HCT116 (cell line): ENCODE data around the gene RNF114. TPM values are rescaled to one million over a fixed set of nuclear protein-coding genes. Genes with fewer than 3 reads are reported as not detected.

ENCODE experiments used
- ATAC-seq: fragments of 200-7000 bp; cut with Tn5 transposase; 2 replicates; pipeline ENCODE4 v1.9.1; 2020; ENCODE audit warnings: mild to moderate bottlenecking, moderate library complexity
- BruUV-seq: library from RNA; stranded (reverse); fragments of 400-500 nt; replicated peaks from 2 replicates; lab custom pipeline; 2021; lab: Mats Ljungman, UMichigan
- CTCF ChIA-PET: fragments of 300-600 bp; sonication (Branson Sonifier 250); formaldehyde crosslinking; loops from one replicate; lab custom pipeline; 2021; ENCODE audit warnings: antibody characterized with exemption; lab: Charles Lee
- POLR2A ChIA-PET: fragments of 300-600, 350-600 bp; sonication (Branson Sonifier 250); formaldehyde crosslinking; loops from one replicate; lab custom pipeline; 2021; ENCODE audit warnings: antibody characterized with exemption; lab: Charles Lee
- RAD21 ChIA-PET, 2 experiments: fragments of 300-600 bp; sonication (Branson Sonifier 250); formaldehyde crosslinking; loops; one replicate each; lab custom pipeline; 2023; ENCODE audit warnings: low total read pairs in 2 of 2; ENCODE audit not compliant: uncharacterized antibody in 2 of 2, unreplicated experiment in 2 of 2, low non-redundant PET in 1 of 2; lab: Charles Lee
- DNase-seq: peaks from one replicate; pipeline ENCODE4 v3.0.0-alpha.2; 2010; ENCODE audit warnings: low read depth, low spot score
- H2AFZ ChIP-seq: fragments of 200-600 bp; shearing (Covaris generic), sonication (generic); 2 replicates; pipeline ENCODE4 v1.6.1; 2017; ENCODE audit warnings: low read depth, mixed run types, mixed read lengths, antibody characterized with exemption, low read length; ENCODE audit not compliant: poor library complexity, severe bottlenecking
- H3K27ac ChIP-seq: 2 replicates; pipeline ENCODE4 v1.5.1; 2012; ENCODE audit warnings: low read depth, low read length
- H3K27me3 ChIP-seq: fragments of 200-600 bp; sonication (generic); 2 replicates; pipeline ENCODE4 v1.6.1; 2016; ENCODE audit warnings: mixed run types, low read length, mixed read lengths; ENCODE audit not compliant: insufficient read depth
- H3K36me3 ChIP-seq, 2 experiments: fragments of 200-500 bp in 1 of 2; fragments of 200-600 bp in 1 of 2; sonication (Bioruptor generic) in 1 of 2; sonication (generic) in 1 of 2; 2 replicates each; pipeline versions ENCODE4 v1.5.1 to v1.6.1; 2014 to 2016; ENCODE audit warnings: low read length in 2 of 2, inconsistent platforms in 1 of 2, mixed read lengths in 1 of 2, mixed run types in 1 of 2; ENCODE audit not compliant: insufficient read depth in 2 of 2, control insufficient read depth in 1 of 2
- H3K4me1 ChIP-seq, 2 experiments: fragments of 200-600 bp in 1 of 2; sonication (generic) in 1 of 2; 2 replicates each; pipeline versions ENCODE4 v1.5.1 to v1.6.1; 2012 to 2017; ENCODE audit warnings: low read length in 2 of 2, inconsistent platforms in 1 of 2, mild to moderate bottlenecking in 1 of 2, mixed read lengths in 1 of 2, mixed run types in 1 of 2, moderate library complexity in 1 of 2; ENCODE audit not compliant: insufficient read depth in 2 of 2, control insufficient read depth in 1 of 2
- H3K4me2 ChIP-seq: fragments of 200-600 bp; sonication (generic); 2 replicates; pipeline ENCODE4 v1.6.1; 2017; ENCODE audit warnings: mixed run types, low read length, mixed read lengths
- H3K4me3 ChIP-seq, 2 experiments: fragments of 200-600 bp in 1 of 2; sonication (generic) in 1 of 2; replicated peaks in 1 of 2; 2 replicates each; pipeline ENCODE4 v1.5.1; 2011 to 2016; ENCODE audit warnings: low read length in 2 of 2, control low read depth in 1 of 2, low read depth in 1 of 2, mild to moderate bottlenecking in 1 of 2, mixed read lengths in 1 of 2, mixed run types in 1 of 2
- H3K79me2 ChIP-seq: fragments of 200-600 bp; sonication (generic); 2 replicates; pipeline ENCODE4 v1.6.1; 2017; ENCODE audit warnings: mild to moderate bottlenecking, mixed run types, low read length, moderate library complexity, mixed read lengths; ENCODE audit not compliant: insufficient read depth
- H3K9ac ChIP-seq: fragments of 200-600 bp; sonication (generic); 2 replicates; pipeline ENCODE4 v1.6.1; 2016; ENCODE audit warnings: low read length, mixed read lengths
- H3K9me2 ChIP-seq: fragments of 200-600 bp; sonication (generic), shearing (Covaris generic); 2 replicates; pipeline ENCODE4 v1.6.1; 2017; ENCODE audit warnings: mixed run types, mild to moderate bottlenecking, moderate library complexity; ENCODE audit not compliant: insufficient read depth
- H3K9me3 ChIP-seq, 2 experiments: fragments of 200-500 bp in 1 of 2; fragments of 200-600 bp in 1 of 2; sonication (Bioruptor generic) in 1 of 2; sonication (generic) in 1 of 2; 2 replicates each; pipeline ENCODE4 v1.6.1; 2014 to 2017; ENCODE audit warnings: low read length in 2 of 2, mixed read lengths in 2 of 2, inconsistent platforms in 1 of 2, low read depth in 1 of 2, mild to moderate bottlenecking in 1 of 2, mixed run types in 1 of 2, moderate library complexity in 1 of 2; ENCODE audit not compliant: control insufficient read depth in 1 of 2, insufficient read depth in 1 of 2
- H4K20me1 ChIP-seq: fragments of 200-600 bp; sonication (generic), shearing (Covaris generic); 2 replicates; pipeline ENCODE4 v1.6.1; 2017; ENCODE audit warnings: mixed run types, mild to moderate bottlenecking, moderate library complexity; ENCODE audit not compliant: insufficient read depth
- EZH2 ChIP-seq: fragments of 200-600 bp; sonication (generic); IDR thresholded peaks from 2 replicates; pipeline ENCODE4 v1.6.1; 2017; ENCODE audit warnings: antibody characterized with exemption, mixed run types
- SIN3A ChIP-seq: IDR thresholded peaks from 2 replicates; pipeline ENCODE4 v1.6.1; 2012; ENCODE audit warnings: low read depth
- SP1 ChIP-seq: IDR thresholded peaks from 2 replicates; pipeline ENCODE4 v1.6.1; 2012; ENCODE audit warnings: low read depth
- TCF7L2 ChIP-seq: IDR thresholded peaks from 2 replicates; pipeline ENCODE4 v1.7.0; 2011; ENCODE audit warnings: borderline replicate concordance, inconsistent platforms; ENCODE audit not compliant: insufficient read depth, insufficient read length; ENCODE audit errors: extremely low read depth
- ZNF274 ChIP-seq: fragments of 200-500 bp; sonication (Bioruptor generic); IDR thresholded peaks from 2 replicates; pipeline ENCODE4 v1.6.1; 2014; ENCODE audit warnings: mild to moderate bottlenecking, low read depth, low read length, inconsistent platforms
- intact Hi-C: fragments of 100-400 bp; cut with micrococcal nuclease; formaldehyde crosslinking; loops from 2 replicates; pipeline ENCODE4 v1.10.0; 2022
- total RNA-seq: library from RNA; stranded (reverse); gene quantifications from one replicate; pipeline ENCODE4 v1.2.1, GENCODE V29; 2021; ENCODE audit not compliant: unreplicated experiment
- TF ChIP-seq, protein P1 (sequence below): IDR thresholded peaks from 2 replicates; pipeline ENCODE4 v1.6.1; 2012; ENCODE audit warnings: low read depth

RNF114 gene
- total RNA-seq, 1 experiment from 2014 or later = 66.8 TPM

- TF ChIP-seq, protein P1, sequence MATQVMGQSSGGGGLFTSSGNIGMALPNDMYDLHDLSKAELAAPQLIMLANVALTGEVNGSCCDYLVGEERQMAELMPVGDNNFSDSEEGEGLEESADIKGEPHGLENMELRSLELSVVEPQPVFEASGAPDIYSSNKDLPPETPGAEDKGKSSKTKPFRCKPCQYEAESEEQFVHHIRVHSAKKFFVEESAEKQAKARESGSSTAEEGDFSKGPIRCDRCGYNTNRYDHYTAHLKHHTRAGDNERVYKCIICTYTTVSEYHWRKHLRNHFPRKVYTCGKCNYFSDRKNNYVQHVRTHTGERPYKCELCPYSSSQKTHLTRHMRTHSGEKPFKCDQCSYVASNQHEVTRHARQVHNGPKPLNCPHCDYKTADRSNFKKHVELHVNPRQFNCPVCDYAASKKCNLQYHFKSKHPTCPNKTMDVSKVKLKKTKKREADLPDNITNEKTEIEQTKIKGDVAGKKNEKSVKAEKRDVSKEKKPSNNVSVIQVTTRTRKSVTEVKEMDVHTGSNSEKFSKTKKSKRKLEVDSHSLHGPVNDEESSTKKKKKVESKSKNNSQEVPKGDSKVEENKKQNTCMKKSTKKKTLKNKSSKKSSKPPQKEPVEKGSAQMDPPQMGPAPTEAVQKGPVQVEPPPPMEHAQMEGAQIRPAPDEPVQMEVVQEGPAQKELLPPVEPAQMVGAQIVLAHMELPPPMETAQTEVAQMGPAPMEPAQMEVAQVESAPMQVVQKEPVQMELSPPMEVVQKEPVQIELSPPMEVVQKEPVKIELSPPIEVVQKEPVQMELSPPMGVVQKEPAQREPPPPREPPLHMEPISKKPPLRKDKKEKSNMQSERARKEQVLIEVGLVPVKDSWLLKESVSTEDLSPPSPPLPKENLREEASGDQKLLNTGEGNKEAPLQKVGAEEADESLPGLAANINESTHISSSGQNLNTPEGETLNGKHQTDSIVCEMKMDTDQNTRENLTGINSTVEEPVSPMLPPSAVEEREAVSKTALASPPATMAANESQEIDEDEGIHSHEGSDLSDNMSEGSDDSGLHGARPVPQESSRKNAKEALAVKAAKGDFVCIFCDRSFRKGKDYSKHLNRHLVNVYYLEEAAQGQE = no peak
- TF ChIP-seq ZNF274 (no peak), SP1 (no peak), SIN3A (no peak), TCF7L2 (no peak), EZH2 (no peak)
Measured at GRCh38 chr20:49935746-49936152, 448 bp upstream of the RNF114 start (continued).

DNA sequence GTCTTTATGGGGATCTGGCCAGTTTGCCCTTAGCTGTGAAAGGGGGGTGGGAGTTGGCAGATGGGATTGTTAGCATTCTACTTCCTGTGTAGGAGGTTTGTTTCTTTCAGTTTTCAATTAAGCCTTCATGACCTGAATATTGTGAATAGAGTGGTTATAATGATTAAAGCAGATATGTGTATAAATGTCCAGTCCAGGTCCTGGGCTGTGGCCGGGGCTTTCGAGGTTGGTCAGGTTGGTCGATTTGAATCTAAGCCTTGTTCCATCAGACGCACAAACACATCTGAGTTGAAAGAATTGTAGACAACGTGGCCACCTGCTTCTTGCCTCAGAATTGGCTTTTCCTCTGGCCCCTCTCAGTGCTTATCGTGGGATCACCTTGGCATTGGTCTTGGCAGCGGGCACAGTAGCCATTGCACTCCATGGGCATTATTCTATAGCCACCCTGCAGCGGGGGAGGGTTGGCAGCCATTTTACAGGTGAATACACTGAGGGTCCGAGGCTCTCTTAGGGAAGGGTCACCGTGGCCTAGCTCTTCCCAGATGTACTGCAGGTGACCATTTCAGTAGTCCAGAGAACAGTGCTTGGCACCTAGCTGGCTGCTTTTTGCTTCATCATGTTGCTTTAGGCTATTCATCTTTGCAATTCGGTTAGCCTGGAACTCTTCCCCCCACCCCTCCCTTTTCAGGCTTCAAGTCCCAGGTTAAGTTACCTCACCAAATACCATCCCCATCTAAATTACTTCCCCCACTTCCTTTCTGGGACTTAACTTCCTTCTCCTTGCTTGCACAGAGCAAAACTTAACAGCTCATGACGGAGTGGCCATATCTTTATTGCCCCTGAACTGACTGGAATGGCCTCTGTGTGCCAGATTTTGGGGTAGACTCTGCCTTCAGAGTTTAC, 1.1 kb downstream of the RNF114 start:
- Histone ChIP-seq H3K4me3 (peak overlapping the region; percentile 96 to 99), H4K20me1 (no peaks in the 10 kb centered on the region), H3K9me3 (no peaks in the 10 kb centered on the region), H3K4me2 (peak overlapping the region; percentile 75), H3K36me3 (peaks cover 8 to 13% of the 10 kb centered on the region in 2 experiments; a peak in 3 of 4 replicates), H3K79me2 (peaks cover 59% of the 10 kb centered on the region), H3K27me3 (no peaks in the 10 kb centered on the region), H3K4me1 (peaks cover 18 to 27% of the 10 kb centered on the region in 2 experiments), H3K9ac (peak overlapping the region; percentile 97), H3K27ac (peak overlapping the region; percentile 65), H3K9me2 (no peaks in the 10 kb centered on the region), H2AFZ (no peak overlapping the region)
- ChIA-PET RAD21 (no interaction called here), CTCF (interaction anchor here (1.7 to 3.0 kb wide), 3 partner anchors 20 to 42 kb away, joined by 4 to 10 read pairs (median 6); no protein-coding TSS in a partner anchor), POLR2A (no interaction called here)
- BruUV-seq = TSS peak; percentile 53
- DNase-seq = no peak
- no peak for TF ChIP-seq SIN3A
- no peak for ATAC-seq
- intact Hi-C loops = no loop called here
